Measurements from ENCODE around the gene BCL11A.

DNA sequence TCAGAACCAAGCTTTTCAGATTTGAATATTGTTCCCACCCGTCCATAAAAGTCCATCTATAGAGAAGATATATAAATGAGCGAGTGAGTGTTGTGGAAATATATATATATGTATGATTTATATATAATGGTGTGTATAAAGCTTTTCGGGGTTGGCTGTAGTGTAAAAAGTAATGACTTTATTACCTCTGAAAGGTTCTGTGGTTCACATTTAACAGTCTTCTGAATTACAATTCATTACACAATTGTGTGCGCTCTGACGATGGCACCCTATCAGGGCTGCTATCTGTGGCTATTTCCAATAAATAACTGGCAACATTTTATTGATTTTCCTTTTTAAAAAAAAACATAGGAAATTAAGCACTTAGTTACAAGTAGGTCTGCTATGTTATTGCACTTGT is 2.7 kb upstream of the BCL11A start:
- TF ChIP-seq, protein P1, sequence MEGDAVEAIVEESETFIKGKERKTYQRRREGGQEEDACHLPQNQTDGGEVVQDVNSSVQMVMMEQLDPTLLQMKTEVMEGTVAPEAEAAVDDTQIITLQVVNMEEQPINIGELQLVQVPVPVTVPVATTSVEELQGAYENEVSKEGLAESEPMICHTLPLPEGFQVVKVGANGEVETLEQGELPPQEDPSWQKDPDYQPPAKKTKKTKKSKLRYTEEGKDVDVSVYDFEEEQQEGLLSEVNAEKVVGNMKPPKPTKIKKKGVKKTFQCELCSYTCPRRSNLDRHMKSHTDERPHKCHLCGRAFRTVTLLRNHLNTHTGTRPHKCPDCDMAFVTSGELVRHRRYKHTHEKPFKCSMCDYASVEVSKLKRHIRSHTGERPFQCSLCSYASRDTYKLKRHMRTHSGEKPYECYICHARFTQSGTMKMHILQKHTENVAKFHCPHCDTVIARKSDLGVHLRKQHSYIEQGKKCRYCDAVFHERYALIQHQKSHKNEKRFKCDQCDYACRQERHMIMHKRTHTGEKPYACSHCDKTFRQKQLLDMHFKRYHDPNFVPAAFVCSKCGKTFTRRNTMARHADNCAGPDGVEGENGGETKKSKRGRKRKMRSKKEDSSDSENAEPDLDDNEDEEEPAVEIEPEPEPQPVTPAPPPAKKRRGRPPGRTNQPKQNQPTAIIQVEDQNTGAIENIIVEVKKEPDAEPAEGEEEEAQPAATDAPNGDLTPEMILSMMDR (conservative IDR thresholded peaks at IDR 0.05; ENCODE audit: low read depth in 2 of 2): no peak
- TF ChIP-seq EZH2 (IDR thresholded peaks at IDR 0.05; ENCODE audit: low read depth, unreplicated experiment) (no peak), EZH2phosphoT487 (IDR thresholded peaks at IDR 0.05; ENCODE audit: unreplicated experiment) (no peak), CREB1 (CRISPR knock-in tag; IDR thresholded peaks at IDR 0.05; ENCODE audit: low read depth) (no peak), POLR2AphosphoS5 (IDR thresholded peaks at IDR 0.05; ENCODE audit: low read depth) (no peak), JUNB (IDR thresholded peaks at IDR 0.05; ENCODE audit: unreplicated experiment) (no peak), STAT1 (IDR thresholded peaks at IDR 0.05; ENCODE audit: unreplicated experiment) (no peak), ZNF114 (CRISPR knock-in tag; IDR thresholded peaks at IDR 0.05) (no peak), ZNF331 (CRISPR knock-in tag; IDR thresholded peaks at IDR 0.05; ENCODE audit: low read depth) (no peak)
- TF ChIP-seq, protein P2, sequence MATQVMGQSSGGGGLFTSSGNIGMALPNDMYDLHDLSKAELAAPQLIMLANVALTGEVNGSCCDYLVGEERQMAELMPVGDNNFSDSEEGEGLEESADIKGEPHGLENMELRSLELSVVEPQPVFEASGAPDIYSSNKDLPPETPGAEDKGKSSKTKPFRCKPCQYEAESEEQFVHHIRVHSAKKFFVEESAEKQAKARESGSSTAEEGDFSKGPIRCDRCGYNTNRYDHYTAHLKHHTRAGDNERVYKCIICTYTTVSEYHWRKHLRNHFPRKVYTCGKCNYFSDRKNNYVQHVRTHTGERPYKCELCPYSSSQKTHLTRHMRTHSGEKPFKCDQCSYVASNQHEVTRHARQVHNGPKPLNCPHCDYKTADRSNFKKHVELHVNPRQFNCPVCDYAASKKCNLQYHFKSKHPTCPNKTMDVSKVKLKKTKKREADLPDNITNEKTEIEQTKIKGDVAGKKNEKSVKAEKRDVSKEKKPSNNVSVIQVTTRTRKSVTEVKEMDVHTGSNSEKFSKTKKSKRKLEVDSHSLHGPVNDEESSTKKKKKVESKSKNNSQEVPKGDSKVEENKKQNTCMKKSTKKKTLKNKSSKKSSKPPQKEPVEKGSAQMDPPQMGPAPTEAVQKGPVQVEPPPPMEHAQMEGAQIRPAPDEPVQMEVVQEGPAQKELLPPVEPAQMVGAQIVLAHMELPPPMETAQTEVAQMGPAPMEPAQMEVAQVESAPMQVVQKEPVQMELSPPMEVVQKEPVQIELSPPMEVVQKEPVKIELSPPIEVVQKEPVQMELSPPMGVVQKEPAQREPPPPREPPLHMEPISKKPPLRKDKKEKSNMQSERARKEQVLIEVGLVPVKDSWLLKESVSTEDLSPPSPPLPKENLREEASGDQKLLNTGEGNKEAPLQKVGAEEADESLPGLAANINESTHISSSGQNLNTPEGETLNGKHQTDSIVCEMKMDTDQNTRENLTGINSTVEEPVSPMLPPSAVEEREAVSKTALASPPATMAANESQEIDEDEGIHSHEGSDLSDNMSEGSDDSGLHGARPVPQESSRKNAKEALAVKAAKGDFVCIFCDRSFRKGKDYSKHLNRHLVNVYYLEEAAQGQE (IDR thresholded peaks at IDR 0.05; ENCODE audit: unreplicated experiment): no peak
- TF ChIP-seq, protein P3, sequence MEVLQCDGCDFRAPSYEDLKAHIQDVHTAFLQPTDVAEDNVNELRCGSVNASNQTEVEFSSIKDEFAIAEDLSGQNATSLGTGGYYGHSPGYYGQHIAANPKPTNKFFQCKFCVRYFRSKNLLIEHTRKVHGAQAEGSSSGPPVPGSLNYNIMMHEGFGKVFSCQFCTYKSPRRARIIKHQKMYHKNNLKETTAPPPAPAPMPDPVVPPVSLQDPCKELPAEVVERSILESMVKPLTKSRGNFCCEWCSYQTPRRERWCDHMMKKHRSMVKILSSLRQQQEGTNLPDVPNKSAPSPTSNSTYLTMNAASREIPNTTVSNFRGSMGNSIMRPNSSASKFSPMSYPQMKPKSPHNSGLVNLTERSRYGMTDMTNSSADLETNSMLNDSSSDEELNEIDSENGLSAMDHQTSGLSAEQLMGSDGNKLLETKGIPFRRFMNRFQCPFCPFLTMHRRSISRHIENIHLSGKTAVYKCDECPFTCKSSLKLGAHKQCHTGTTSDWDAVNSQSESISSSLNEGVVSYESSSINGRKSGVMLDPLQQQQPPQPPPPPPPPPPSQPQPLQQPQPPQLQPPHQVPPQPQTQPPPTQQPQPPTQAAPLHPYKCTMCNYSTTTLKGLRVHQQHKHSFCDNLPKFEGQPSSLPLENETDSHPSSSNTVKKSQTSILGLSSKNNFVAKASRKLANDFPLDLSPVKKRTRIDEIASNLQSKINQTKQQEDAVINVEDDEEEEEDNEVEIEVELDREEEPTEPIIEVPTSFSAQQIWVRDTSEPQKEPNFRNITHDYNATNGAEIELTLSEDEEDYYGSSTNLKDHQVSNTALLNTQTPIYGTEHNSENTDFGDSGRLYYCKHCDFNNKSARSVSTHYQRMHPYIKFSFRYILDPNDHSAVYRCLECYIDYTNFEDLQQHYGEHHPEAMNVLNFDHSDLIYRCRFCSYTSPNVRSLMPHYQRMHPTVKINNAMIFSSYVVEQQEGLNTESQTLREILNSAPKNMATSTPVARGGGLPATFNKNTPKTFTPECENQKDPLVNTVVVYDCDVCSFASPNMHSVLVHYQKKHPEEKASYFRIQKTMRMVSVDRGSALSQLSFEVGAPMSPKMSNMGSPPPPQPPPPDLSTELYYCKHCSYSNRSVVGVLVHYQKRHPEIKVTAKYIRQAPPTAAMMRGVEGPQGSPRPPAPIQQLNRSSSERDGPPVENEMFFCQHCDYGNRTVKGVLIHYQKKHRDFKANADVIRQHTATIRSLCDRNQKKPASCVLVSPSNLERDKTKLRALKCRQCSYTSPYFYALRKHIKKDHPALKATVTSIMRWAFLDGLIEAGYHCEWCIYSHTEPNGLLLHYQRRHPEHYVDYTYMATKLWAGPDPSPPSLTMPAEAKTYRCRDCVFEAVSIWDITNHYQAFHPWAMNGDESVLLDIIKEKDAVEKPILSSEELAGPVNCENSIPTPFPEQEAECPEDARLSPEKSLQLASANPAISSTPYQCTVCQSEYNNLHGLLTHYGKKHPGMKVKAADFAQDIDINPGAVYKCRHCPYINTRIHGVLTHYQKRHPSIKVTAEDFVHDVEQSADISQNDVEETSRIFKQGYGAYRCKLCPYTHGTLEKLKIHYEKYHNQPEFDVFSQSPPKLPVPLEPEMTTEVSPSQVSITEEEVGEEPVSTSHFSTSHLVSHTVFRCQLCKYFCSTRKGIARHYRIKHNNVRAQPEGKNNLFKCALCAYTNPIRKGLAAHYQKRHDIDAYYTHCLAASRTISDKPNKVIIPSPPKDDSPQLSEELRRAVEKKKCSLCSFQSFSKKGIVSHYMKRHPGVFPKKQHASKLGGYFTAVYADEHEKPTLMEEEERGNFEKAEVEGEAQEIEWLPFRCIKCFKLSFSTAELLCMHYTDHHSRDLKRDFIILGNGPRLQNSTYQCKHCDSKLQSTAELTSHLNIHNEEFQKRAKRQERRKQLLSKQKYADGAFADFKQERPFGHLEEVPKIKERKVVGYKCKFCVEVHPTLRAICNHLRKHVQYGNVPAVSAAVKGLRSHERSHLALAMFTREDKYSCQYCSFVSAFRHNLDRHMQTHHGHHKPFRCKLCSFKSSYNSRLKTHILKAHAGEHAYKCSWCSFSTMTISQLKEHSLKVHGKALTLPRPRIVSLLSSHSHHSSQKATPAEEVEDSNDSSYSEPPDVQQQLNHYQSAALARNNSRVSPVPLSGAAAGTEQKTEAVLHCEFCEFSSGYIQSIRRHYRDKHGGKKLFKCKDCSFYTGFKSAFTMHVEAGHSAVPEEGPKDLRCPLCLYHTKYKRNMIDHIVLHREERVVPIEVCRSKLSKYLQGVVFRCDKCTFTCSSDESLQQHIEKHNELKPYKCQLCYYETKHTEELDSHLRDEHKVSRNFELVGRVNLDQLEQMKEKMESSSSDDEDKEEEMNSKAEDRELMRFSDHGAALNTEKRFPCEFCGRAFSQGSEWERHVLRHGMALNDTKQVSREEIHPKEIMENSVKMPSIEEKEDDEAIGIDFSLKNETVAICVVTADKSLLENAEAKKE (CRISPR knock-in tag; IDR thresholded peaks at IDR 0.05): no peak
- TF ChIP-seq, protein P4, sequence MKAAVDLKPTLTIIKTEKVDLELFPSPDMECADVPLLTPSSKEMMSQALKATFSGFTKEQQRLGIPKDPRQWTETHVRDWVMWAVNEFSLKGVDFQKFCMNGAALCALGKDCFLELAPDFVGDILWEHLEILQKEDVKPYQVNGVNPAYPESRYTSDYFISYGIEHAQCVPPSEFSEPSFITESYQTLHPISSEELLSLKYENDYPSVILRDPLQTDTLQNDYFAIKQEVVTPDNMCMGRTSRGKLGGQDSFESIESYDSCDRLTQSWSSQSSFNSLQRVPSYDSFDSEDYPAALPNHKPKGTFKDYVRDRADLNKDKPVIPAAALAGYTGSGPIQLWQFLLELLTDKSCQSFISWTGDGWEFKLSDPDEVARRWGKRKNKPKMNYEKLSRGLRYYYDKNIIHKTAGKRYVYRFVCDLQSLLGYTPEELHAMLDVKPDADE (IDR thresholded peaks at IDR 0.05): no peak

All from GM23338 (cell line).